CD14-positive monocyte (primary cell): Measurements from ENCODE around the gene TTC7B. TPM values are rescaled to one million over a fixed set of nuclear protein-coding genes. Genes with fewer than 3 reads are reported as not detected.

Experiments
- DNase-seq, 3 donors: peaks; one replicate each; pipeline ENCODE4 v3.0.0-alpha.2; 2011 to 2022
- H2AFZ ChIP-seq: 2 replicates; pipeline ENCODE4 v1.6.0; 2012; ENCODE audit warnings: mild to moderate bottlenecking, low read depth, low read length, inconsistent platforms; ENCODE audit not compliant: insufficient read depth, poor library complexity, severe bottlenecking
- H3K27ac ChIP-seq, 2 donors: 1 replicate in 1 of 2; 2 replicates in 1 of 2; pipeline ENCODE4 v1.5.1; 2012 to 2013; ENCODE audit warnings: low read length in 2 of 2, control low read depth in 1 of 2, inconsistent platforms in 1 of 2, low read depth in 1 of 2, mild to moderate bottlenecking in 1 of 2
- H3K27me3 ChIP-seq, 2 donors: one replicate each; pipeline versions ENCODE4 v1.6.0 to v1.6.1; 2011 to 2013; ENCODE audit warnings: low read length in 2 of 2; ENCODE audit not compliant: control insufficient read depth in 2 of 2, insufficient read depth in 2 of 2
- H3K36me3 ChIP-seq, 2 donors: replicated peaks in 1 of 2; 1 replicate in 1 of 2; 2 replicates in 1 of 2; pipeline versions ENCODE4 v1.5.1 to v1.6.1; 2012 to 2013; ENCODE audit warnings: low read length in 2 of 2, control low read depth in 1 of 2, inconsistent platforms in 1 of 2, mild to moderate bottlenecking in 1 of 2; ENCODE audit not compliant: insufficient read depth in 2 of 2, control insufficient read depth in 1 of 2
- H3K4me1 ChIP-seq, 2 donors: 1 replicate in 1 of 2; 2 replicates in 1 of 2; pipeline versions ENCODE4 v1.5.1 to v1.6.1; 2012 to 2013; ENCODE audit warnings: low read length in 2 of 2, control low read depth in 1 of 2, inconsistent platforms in 1 of 2, mild to moderate bottlenecking in 1 of 2, moderate library complexity in 1 of 2; ENCODE audit not compliant: insufficient read depth in 2 of 2, control insufficient read depth in 1 of 2
- H3K4me2 ChIP-seq: replicated peaks from 2 replicates; pipeline ENCODE3; 2012; ENCODE audit warnings: low read length, moderate library complexity, mild to moderate bottlenecking; ENCODE audit not compliant: poor library complexity, severe bottlenecking; ENCODE audit errors: extremely low read depth
- H3K4me3 ChIP-seq, 3 experiments: fragments of 200-600 bp in 1 of 3; sonication (generic) in 1 of 3; replicated peaks in 1 of 3; 1 replicate in 2 of 3; 2 replicates in 1 of 3; pipeline ENCODE4 v1.5.1; 2011 to 2013; ENCODE audit warnings: low read length in 3 of 3, mild to moderate bottlenecking in 3 of 3, control low read depth in 2 of 3, low read depth in 2 of 3, inconsistent platforms in 1 of 3, moderate library complexity in 1 of 3
- H3K79me2 ChIP-seq: 2 replicates; pipeline ENCODE4 v1.6.0; 2012; ENCODE audit warnings: mild to moderate bottlenecking, control low read depth, inconsistent platforms, low read length, moderate library complexity; ENCODE audit not compliant: insufficient read depth
- H3K9ac ChIP-seq: 2 replicates; pipeline ENCODE4 v1.6.0; 2017; ENCODE audit warnings: low read length, mild to moderate bottlenecking; ENCODE audit not compliant: insufficient read depth, poor library complexity, severe bottlenecking
- H3K9me3 ChIP-seq, 2 donors: replicated peaks in 1 of 2; 1 replicate in 1 of 2; 2 replicates in 1 of 2; pipeline versions ENCODE4 v1.5.1 to v1.6.1; 2012 to 2013; ENCODE audit warnings: low read length in 2 of 2, control low read depth in 1 of 2; ENCODE audit not compliant: control insufficient read depth in 1 of 2, insufficient read depth in 1 of 2
- H4K20me1 ChIP-seq: 2 replicates; pipeline ENCODE4 v1.6.0; 2012; ENCODE audit warnings: mild to moderate bottlenecking, low read length, control low read depth, moderate library complexity; ENCODE audit not compliant: insufficient read depth
- H3K27ac Mint-ChIP-seq, 7 donors: one replicate each; pipeline ENCODE4 v1.8.0; 2020; ENCODE audit warnings: mild to moderate bottlenecking in 7 of 7, mixed read lengths in 7 of 7, moderate library complexity in 6 of 7, inconsistent platforms in 2 of 7
- H3K27me3 Mint-ChIP-seq, 3 donors: one replicate each; pipeline ENCODE4 v1.8.0; 2021 to 2022; ENCODE audit warnings: low read depth in 3 of 3, mild to moderate bottlenecking in 3 of 3, mixed read lengths in 3 of 3, moderate library complexity in 3 of 3, inconsistent platforms in 1 of 3
- H3K36me3 Mint-ChIP-seq, 2 donors: one replicate each; pipeline ENCODE4 v1.8.0; 2020; ENCODE audit warnings: mixed read lengths in 2 of 2, inconsistent platforms in 1 of 2, mild to moderate bottlenecking in 1 of 2
- H3K4me1 Mint-ChIP-seq: one replicate; pipeline ENCODE4 v1.8.0; 2020; ENCODE audit warnings: mild to moderate bottlenecking, mixed read lengths
- H3K4me3 Mint-ChIP-seq, 2 donors: one replicate each; pipeline ENCODE4 v1.8.0; 2020; ENCODE audit warnings: mild to moderate bottlenecking in 2 of 2, mixed read lengths in 2 of 2, moderate library complexity in 1 of 2
- H3K9me3 Mint-ChIP-seq, 7 donors: one replicate each; pipeline ENCODE4 v1.8.0; 2020 to 2022; ENCODE audit warnings: mixed read lengths in 7 of 7, mild to moderate bottlenecking in 6 of 7, moderate library complexity in 6 of 7, inconsistent platforms in 2 of 7
- WGBS: methylation state at CpG from one replicate; pipeline ENCODE4 v1.1.5; 2013; ENCODE audit warnings: missing lambda C conversion rate; ENCODE audit not compliant: insufficient coverage; 5-methylcytosine and 5-hydroxymethylcytosine counted together
- intact Hi-C, 2 donors: fragments of 100-400 bp; cut with micrococcal nuclease; formaldehyde crosslinking; loops; one replicate each; pipeline versions ENCODE4 v1.15.0 to v1.15.1; 2023
- polyA plus RNA-seq, 3 donors: library from polyadenylated mRNA; depleted of rRNA in 1 of 3; unstranded in 2 of 3; stranded (reverse) in 1 of 3; fragments of 300-500 nt in 2 of 3; fragments of >200 nt in 1 of 3; fragmentation: Illumina TruSeq in 2 of 3; gene quantifications; 1 replicate in 2 of 3; 2 replicates in 1 of 3; pipeline ENCODE4 v1.2.3, GENCODE V29; 2012 to 2021
- TF ChIP-seq, protein P1 (sequence below): fragments of 200-600 bp; IDR thresholded peaks from one replicate; pipeline ENCODE4 v1.8.0; 2022; ENCODE audit warnings: antibody characterized with exemption, mild to moderate bottlenecking

The TTC7B gene
- polyA plus RNA-seq, 3 donors = 0.87 to 2.6 (median 1.2) TPM

DNA sequence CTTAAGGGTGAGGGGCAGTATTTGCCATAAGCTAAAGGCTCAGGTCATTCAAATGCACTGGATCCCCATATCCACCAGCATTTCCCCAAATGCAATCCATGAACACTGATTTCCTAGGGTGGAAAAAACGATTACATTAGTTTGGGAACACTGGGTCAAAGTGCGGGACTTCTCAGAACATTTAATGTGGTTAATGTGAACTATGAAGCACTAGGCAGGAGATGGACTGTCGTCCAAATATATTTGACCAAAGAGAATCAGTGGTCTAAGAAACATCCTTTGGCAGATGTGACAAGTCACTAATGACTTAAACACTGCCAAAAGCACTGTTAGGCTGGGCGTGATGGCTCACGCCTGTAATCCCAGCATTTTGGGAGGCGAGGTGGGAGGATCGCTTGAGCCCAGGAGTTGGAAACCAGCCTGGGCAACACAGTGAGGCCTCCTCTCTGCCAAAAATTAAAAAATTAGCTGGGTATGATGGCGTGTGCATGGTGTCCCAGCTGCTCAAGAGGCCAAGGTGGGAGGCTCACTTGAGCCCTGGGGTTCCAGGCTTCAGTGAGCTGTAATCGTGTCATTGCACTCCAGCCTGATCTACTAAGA is 214.0 kb downstream of the TTC7B start:
- Mint-ChIP-seq H3K36me3 (no peaks in the 10 kb centered on the region), H3K4me3 (no peak overlapping the region), H3K27ac (no peak overlapping the region), H3K4me1 (peaks cover 33% of the 10 kb centered on the region), H3K9me3 (no peaks in the 10 kb centered on the region), H3K27me3 (peaks cover 0 to 2% (median 0%) of the 10 kb centered on the region in 3 donors)
- no peaks in the 10 kb centered on the region for H3K36me3 ChIP-seq
- peaks cover 10 to 28% of the 10 kb centered on the region in 2 donors for H3K4me1 ChIP-seq
- no peaks in the 10 kb centered on the region for H3K27me3 ChIP-seq
- no peaks in the 10 kb centered on the region for H3K9me3 ChIP-seq
- no peak overlapping the region for H3K4me3 ChIP-seq
- no peak overlapping the region for H2AFZ ChIP-seq
- DNase-seq = no peak
- H4K20me1 ChIP-seq = no peaks in the 10 kb centered on the region
- no peak overlapping the region for H3K9ac ChIP-seq
- WGBS = 100% methylated on average over 5 of the region's 9 CpGs
- intact Hi-C loops = loop anchor here in 1 of 2 donors (10.0 kb wide), 1 partner anchor 53 kb away; no protein-coding TSS in a partner anchor
- no peaks in the 10 kb centered on the region for H3K79me2 ChIP-seq
- TF ChIP-seq, protein P1, sequence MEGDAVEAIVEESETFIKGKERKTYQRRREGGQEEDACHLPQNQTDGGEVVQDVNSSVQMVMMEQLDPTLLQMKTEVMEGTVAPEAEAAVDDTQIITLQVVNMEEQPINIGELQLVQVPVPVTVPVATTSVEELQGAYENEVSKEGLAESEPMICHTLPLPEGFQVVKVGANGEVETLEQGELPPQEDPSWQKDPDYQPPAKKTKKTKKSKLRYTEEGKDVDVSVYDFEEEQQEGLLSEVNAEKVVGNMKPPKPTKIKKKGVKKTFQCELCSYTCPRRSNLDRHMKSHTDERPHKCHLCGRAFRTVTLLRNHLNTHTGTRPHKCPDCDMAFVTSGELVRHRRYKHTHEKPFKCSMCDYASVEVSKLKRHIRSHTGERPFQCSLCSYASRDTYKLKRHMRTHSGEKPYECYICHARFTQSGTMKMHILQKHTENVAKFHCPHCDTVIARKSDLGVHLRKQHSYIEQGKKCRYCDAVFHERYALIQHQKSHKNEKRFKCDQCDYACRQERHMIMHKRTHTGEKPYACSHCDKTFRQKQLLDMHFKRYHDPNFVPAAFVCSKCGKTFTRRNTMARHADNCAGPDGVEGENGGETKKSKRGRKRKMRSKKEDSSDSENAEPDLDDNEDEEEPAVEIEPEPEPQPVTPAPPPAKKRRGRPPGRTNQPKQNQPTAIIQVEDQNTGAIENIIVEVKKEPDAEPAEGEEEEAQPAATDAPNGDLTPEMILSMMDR = no peak
- no peak overlapping the region for H3K27ac ChIP-seq
- H3K4me2 ChIP-seq = no peak overlapping the region

DNA sequence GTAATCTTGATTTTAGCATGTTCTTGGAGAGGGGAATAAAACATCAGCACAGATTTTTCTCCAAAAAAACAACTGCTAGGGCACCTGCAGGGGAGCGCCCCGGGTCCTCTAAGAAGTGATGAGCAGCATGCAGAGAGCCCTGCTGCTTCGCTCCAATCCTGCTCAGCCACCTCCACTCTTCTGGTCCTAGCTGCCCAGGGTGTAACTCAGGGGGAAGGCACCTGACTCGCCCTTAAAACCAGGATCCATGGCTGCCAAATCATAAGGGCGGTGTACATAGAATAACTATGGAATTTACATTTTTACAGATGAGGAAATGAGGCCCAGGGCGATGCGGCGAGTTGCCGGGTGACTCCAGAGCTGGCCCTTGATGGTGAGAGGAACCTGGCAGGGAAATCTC is 214.7 kb downstream of the TTC7B start:
- peaks cover 33% of the 10 kb centered on the region for H3K4me1 Mint-ChIP-seq
- intact Hi-C loops = loop anchor here in 1 of 2 donors (10.0 kb wide), 1 partner anchor 53 kb away; no protein-coding TSS in a partner anchor
- 86% methylated on average over 7 of the region's 9 CpGs for WGBS

More for the DNA sequence above, 214.7 kb downstream of the TTC7B start:
- DNase-seq = no peak
- no peaks in the 10 kb centered on the region for H3K27me3 ChIP-seq
- no peaks in the 10 kb centered on the region for H3K79me2 ChIP-seq
- TF ChIP-seq, protein P1 = no peak
- Mint-ChIP-seq H3K4me3 (no peak overlapping the region), H3K27ac (no peak overlapping the region), H3K27me3 (peaks cover 0 to 2% (median 2%) of the 10 kb centered on the region in 3 donors), H3K36me3 (no peaks in the 10 kb centered on the region), H3K9me3 (no peaks in the 10 kb centered on the region)
- no peaks in the 10 kb centered on the region for H3K9me3 ChIP-seq
- no peak overlapping the region for H3K4me2 ChIP-seq
- no peaks in the 10 kb centered on the region for H3K36me3 ChIP-seq
- H3K4me3 ChIP-seq = no peak overlapping the region
- H3K27ac ChIP-seq = no peak overlapping the region
- no peak overlapping the region for H2AFZ ChIP-seq
- peaks cover 10 to 28% of the 10 kb centered on the region in 2 donors for H3K4me1 ChIP-seq
- H4K20me1 ChIP-seq = no peaks in the 10 kb centered on the region
- no peak overlapping the region for H3K9ac ChIP-seq
